H1 (cell line): ENCODE results near the gene RERE. TPM values are rescaled to one million over a fixed set of nuclear protein-coding genes. Genes with fewer than 3 reads are reported as not detected.

Source experiments
- CTCF ChIA-PET: fragments of 300-600 bp; sonication (Branson Sonifier 250); formaldehyde crosslinking; loops from one replicate; lab custom pipeline; 2021; ENCODE audit not compliant: partially characterized antibody; lab: Charles Lee
- POLR2A ChIA-PET: fragments of 300-600 bp; sonication (Branson Sonifier 250); formaldehyde crosslinking; loops from one replicate; lab custom pipeline; 2021; ENCODE audit warnings: inconsistent platforms; ENCODE audit not compliant: partially characterized antibody; lab: Charles Lee
- DNase-seq, 2 experiments: peaks; one replicate each; pipeline versions ENCODE4 v3.0.0 to v3.0.0-alpha.2; 2010 to 2022; ENCODE audit warnings: low spot score in 2 of 2, low read depth in 1 of 2, mixed read lengths in 1 of 2
- FAIRE-seq: peaks from 2 replicates; lab custom pipeline; 2011; peaks lifted over from hg19 to GRCh38; lab: Jason Lieb, UNC
- H2AFZ ChIP-seq: 2 replicates; pipeline ENCODE4 v1.8.1; 2012; ENCODE audit warnings: low read length, inconsistent platforms
- H2AK5ac ChIP-seq: 2 replicates; pipeline ENCODE4 v1.6.1; 2013; ENCODE audit warnings: low read depth, low read length
- H2BK120ac ChIP-seq: replicated peaks from 2 replicates; pipeline ENCODE3; 2013; ENCODE audit warnings: low read depth, low read length, inconsistent platforms
- H2BK12ac ChIP-seq: 2 replicates; pipeline ENCODE4 v1.6.1; 2013; ENCODE audit warnings: low read depth, low read length
- H2BK15ac ChIP-seq: 2 replicates; pipeline ENCODE4 v1.6.1; 2013; ENCODE audit warnings: low read length
- H2BK20ac ChIP-seq: 2 replicates; pipeline ENCODE4 v1.6.1; 2013; ENCODE audit warnings: low read length
- H2BK5ac ChIP-seq: 2 replicates; pipeline ENCODE4 v1.6.1; 2013; ENCODE audit warnings: low read depth, low read length
- H3K14ac ChIP-seq: 2 replicates; pipeline ENCODE4 v1.6.1; 2013; ENCODE audit warnings: inconsistent platforms; ENCODE audit not compliant: insufficient read length
- H3K18ac ChIP-seq: 2 replicates; pipeline ENCODE4 v1.6.1; 2013; ENCODE audit warnings: low read length; ENCODE audit errors: extremely low read depth
- H3K23ac ChIP-seq: 2 replicates; pipeline ENCODE4 v1.6.1; 2013; ENCODE audit warnings: inconsistent platforms; ENCODE audit not compliant: insufficient read length
- H3K23me2 ChIP-seq: 2 replicates; pipeline ENCODE4 v1.6.1; 2013; ENCODE audit warnings: low read depth, low read length
- H3K27ac ChIP-seq: 2 replicates; pipeline ENCODE4 v1.6.1; 2011; ENCODE audit warnings: low read depth, low read length, inconsistent platforms
- H3K27me3 ChIP-seq, 4 experiments: replicated peaks in 1 of 4; 1 replicate in 1 of 4; 2 replicates in 3 of 4; pipeline versions ENCODE4 v1.6.1 to v1.8.1; 2011 to 2013; ENCODE audit warnings: low read length in 3 of 4, mild to moderate bottlenecking in 3 of 4, inconsistent platforms in 2 of 4, mixed read lengths in 2 of 4, moderate library complexity in 1 of 4; ENCODE audit not compliant: control insufficient read depth in 3 of 4, insufficient read depth in 3 of 4; ENCODE audit errors: extremely low read depth in 1 of 4
- H3K36me3 ChIP-seq, 4 experiments: 2 replicates each; pipeline versions ENCODE4 v1.6.1 to v1.8.1; 2011 to 2013; ENCODE audit warnings: mild to moderate bottlenecking in 4 of 4, low read length in 3 of 4, moderate library complexity in 2 of 4, control low read depth in 1 of 4, inconsistent platforms in 1 of 4; ENCODE audit not compliant: insufficient read depth in 4 of 4, control insufficient read depth in 2 of 4
- H3K4ac ChIP-seq: replicated peaks from 2 replicates; pipeline ENCODE3; 2013; ENCODE audit warnings: low read length, low read depth, mixed read lengths, inconsistent platforms; ENCODE audit not compliant: insufficient read length
- H3K4me1 ChIP-seq, 4 experiments: replicated peaks in 1 of 4; 1 replicate in 1 of 4; 2 replicates in 3 of 4; pipeline versions ENCODE4 v1.6.1 to v1.8.1; 2011 to 2013; ENCODE audit warnings: low read length in 3 of 4, inconsistent platforms in 2 of 4, mixed read lengths in 1 of 4; ENCODE audit not compliant: insufficient read depth in 4 of 4, control insufficient read depth in 3 of 4
- H3K4me2 ChIP-seq, 2 experiments: 2 replicates each; pipeline versions ENCODE4 v1.6.1 to v1.8.1; 2011 to 2013; ENCODE audit warnings: low read depth in 2 of 2, low read length in 2 of 2, control low read depth in 1 of 2, inconsistent platforms in 1 of 2, mild to moderate bottlenecking in 1 of 2; ENCODE audit not compliant: insufficient read depth in 1 of 2
- H3K4me3 ChIP-seq, 4 experiments: fragments of 200-600, 300-600 bp in 1 of 4; sonication (generic), shearing (Covaris generic), sonication (Bioruptor Twin) in 1 of 4; 2 replicates each; pipeline versions ENCODE4 v1.5.1 to v1.8.1; 2011 to 2016; ENCODE audit warnings: low read length in 4 of 4, low read depth in 3 of 4, control low read depth in 2 of 4, inconsistent platforms in 2 of 4, mild to moderate bottlenecking in 2 of 4, mixed read lengths in 1 of 4, moderate library complexity in 1 of 4; ENCODE audit not compliant: insufficient read depth in 2 of 4; ENCODE audit errors: extremely low read depth in 1 of 4
- H3K56ac ChIP-seq: replicated peaks from 2 replicates; pipeline ENCODE3; 2013; ENCODE audit warnings: low read depth, mild to moderate bottlenecking, mixed read lengths, low read length, inconsistent platforms; ENCODE audit not compliant: insufficient read length
- H3K79me1 ChIP-seq: 2 replicates; pipeline ENCODE4 v1.6.1; 2013; ENCODE audit warnings: low read depth, low read length, control low read depth
- H3K79me2 ChIP-seq, 2 experiments: 2 replicates each; pipeline versions ENCODE4 v1.6.1 to v1.8.1; 2012 to 2013; ENCODE audit warnings: low read length in 2 of 2, mild to moderate bottlenecking in 2 of 2, inconsistent platforms in 1 of 2; ENCODE audit not compliant: insufficient read depth in 2 of 2, control insufficient read depth in 1 of 2
- H3K9ac ChIP-seq, 4 experiments: replicated peaks in 1 of 4; 1 replicate in 1 of 4; 2 replicates in 3 of 4; pipeline versions ENCODE4 v1.6.1 to v1.8.1; 2011 to 2013; ENCODE audit warnings: low read depth in 3 of 4, low read length in 3 of 4, control low read depth in 2 of 4, mild to moderate bottlenecking in 2 of 4, moderate library complexity in 2 of 4, inconsistent platforms in 1 of 4; ENCODE audit errors: extremely low read depth in 1 of 4
- H3K9me3 ChIP-seq, 2 experiments: 2 replicates each; pipeline versions ENCODE4 v1.6.1 to v1.8.1; 2012 to 2013; ENCODE audit warnings: mild to moderate bottlenecking in 2 of 2, moderate library complexity in 2 of 2, control low read depth in 1 of 2, inconsistent platforms in 1 of 2, low read depth in 1 of 2, low read length in 1 of 2, mixed read lengths in 1 of 2; ENCODE audit not compliant: insufficient read depth in 2 of 2
- H4K20me1 ChIP-seq, 2 experiments: replicated peaks in 1 of 2; 2 replicates each; pipeline versions ENCODE3 to v1.8.1; 2011 to 2013; ENCODE audit warnings: inconsistent platforms in 2 of 2, low read length in 2 of 2, mild to moderate bottlenecking in 1 of 2; ENCODE audit not compliant: insufficient read depth in 2 of 2, control insufficient read depth in 1 of 2
- H4K5ac ChIP-seq: 2 replicates; pipeline ENCODE4 v1.6.1; 2013; ENCODE audit warnings: low read length, low read depth, mixed read lengths, inconsistent platforms; ENCODE audit not compliant: insufficient read length
- H4K8ac ChIP-seq: 2 replicates; pipeline ENCODE4 v1.8.0; 2013; ENCODE audit warnings: mild to moderate bottlenecking, moderate library complexity, low read length, inconsistent platforms; ENCODE audit not compliant: insufficient read depth; ENCODE audit errors: extremely low read depth
- H4K91ac ChIP-seq: replicated peaks from 2 replicates; pipeline ENCODE3; 2013; ENCODE audit warnings: low read length, mixed read lengths, inconsistent platforms; ENCODE audit not compliant: insufficient read length
- BCL11A ChIP-seq, 2 experiments: IDR thresholded peaks; one replicate each; pipeline ENCODE4 v1.6.1; 2011; ENCODE audit warnings: low read depth in 2 of 2, low read length in 2 of 2, mild to moderate bottlenecking in 2 of 2
- CEBPB ChIP-seq: IDR thresholded peaks from 2 replicates; pipeline ENCODE4 v1.6.1; 2012; ENCODE audit warnings: low read depth, low read length
- CTBP2 ChIP-seq: IDR thresholded peaks from 2 replicates; pipeline ENCODE4 v1.7.0; 2011; ENCODE audit warnings: borderline replicate concordance, mild to moderate bottlenecking, moderate library complexity, mixed read lengths, low read length; ENCODE audit not compliant: insufficient read depth, insufficient read length
- NRF1 ChIP-seq: IDR thresholded peaks from 2 replicates; pipeline ENCODE4 v1.6.1; 2011; ENCODE audit warnings: mild to moderate bottlenecking, low read depth, low read length, improper control_type of control experiment
- POLR2AphosphoS5 ChIP-seq: IDR thresholded peaks from 2 replicates; pipeline ENCODE4 v1.6.1; 2011; ENCODE audit warnings: low read depth, low read length
- SIN3A ChIP-seq, 2 experiments: IDR thresholded peaks in 1 of 2; conservative IDR thresholded peaks in 1 of 2; 2 replicates each; pipeline ENCODE4 v1.6.1; 2011 to 2012; ENCODE audit warnings: low read length in 2 of 2, improper control_type of control experiment in 1 of 2, low read depth in 1 of 2, mild to moderate bottlenecking in 1 of 2
- TEAD4 ChIP-seq: IDR thresholded peaks from 2 replicates; pipeline ENCODE4 v1.6.1; 2012; ENCODE audit warnings: low read depth, low read length, inconsistent platforms, mixed read lengths
- YY1 ChIP-seq: IDR thresholded peaks from 2 replicates; pipeline ENCODE4 v1.6.1; 2011; ENCODE audit warnings: low read depth, mild to moderate bottlenecking, low read length
- WGBS, 2 experiments: shearing (Covaris generic) in 1 of 2; methylation state at CpG; one replicate each; pipeline versions ENCODE4 v1.1.6 to v1.1.7; 2013 to 2015; ENCODE audit warnings: low lambda C conversion rate in 2 of 2, mixed read lengths in 2 of 2, inconsistent platforms in 1 of 2, low coverage in 1 of 2, missing lambda C conversion rate in 1 of 2; ENCODE audit not compliant: insufficient replicate concordance in 2 of 2, insufficient coverage in 1 of 2, insufficient read length in 1 of 2; ENCODE audit errors: extremely low coverage in 1 of 2, missing lambda C conversion rate in 1 of 2; 5-methylcytosine and 5-hydroxymethylcytosine counted together
- polyA plus RNA-seq, 7 experiments: library from polyadenylated mRNA; depleted of rRNA in 3 of 7; stranded (reverse) in 5 of 7; unstranded in 2 of 7; fragments of >200 nt in 5 of 7; fragments of 200-250 nt in 2 of 7; gene quantifications; 1 replicate in 5 of 7; 2 replicates in 1 of 7; 4 replicates in 1 of 7; pipeline versions ENCODE4 v1.2.1 to v1.2.3, GENCODE V29; 2011 to 2013; ENCODE audit warnings: missing spikeins in 2 of 7, mixed read lengths in 2 of 7
- total RNA-seq: library from RNA; stranded (reverse); fragmentation: NEBNext Ultra II Directional; extraction: Animal tissue kit (Norgen Biotek cat#: 25700); gene quantifications from 2 replicates; pipeline ENCODE4 v1.2.1, GENCODE V29; 2021
- TF ChIP-seq, protein P1 (sequence below), 3 experiments: IDR thresholded peaks; 1 replicate in 2 of 3; 2 replicates in 1 of 3; pipeline versions ENCODE4 v1.5.1 to v1.6.1; 2011; ENCODE audit warnings: low read length in 3 of 3, mild to moderate bottlenecking in 3 of 3, inconsistent platforms in 2 of 3, low read depth in 1 of 3, moderate library complexity in 1 of 3; ENCODE audit not compliant: insufficient read depth in 1 of 3; ENCODE audit errors: control extremely low read depth in 1 of 3
- TF ChIP-seq, protein P2 (sequence below): IDR thresholded peaks from 2 replicates; pipeline ENCODE4 v1.6.1; 2012; ENCODE audit warnings: inconsistent platforms

The RERE gene
- total and polyA plus RNA-seq, 2 of the 8 experiments (the other 6 are each of a cell fraction or from before 2014, with no cell fraction given): 15.3 to 142 TPM

DNA sequence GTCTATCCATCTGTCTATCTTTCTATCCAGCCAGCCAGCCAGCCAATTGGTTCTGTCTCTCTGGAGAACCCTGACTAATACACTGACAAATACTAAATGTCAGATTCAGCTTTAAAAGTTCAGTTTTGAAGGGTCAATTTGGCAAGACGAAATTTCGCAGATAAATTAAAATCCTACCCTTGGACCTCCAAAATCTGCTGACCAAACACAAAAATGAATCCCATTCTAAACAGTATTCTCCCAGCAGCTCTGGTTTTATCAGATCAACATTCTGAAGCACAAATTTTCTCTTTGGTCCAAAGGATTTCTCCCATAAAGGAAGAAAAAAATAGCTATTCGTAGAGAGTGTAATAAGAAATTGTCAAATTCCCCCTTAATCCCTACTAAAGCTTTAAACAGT, 248.6 kb downstream of the RERE start:
- peaks cover 0 to 6% (median 2%) of the 10 kb centered on the region in 4 experiments; a peak in 2 of 7 replicates for H3K4me1 ChIP-seq
- no peak overlapping the region for H2AK5ac ChIP-seq
- no peak overlapping the region for H3K4me3 ChIP-seq
- H3K56ac ChIP-seq: no peak overlapping the region
- no peak overlapping the region for H2BK12ac ChIP-seq
- peaks cover 2 to 82% of the 10 kb centered on the region in 2 experiments; a peak in 3 of 4 replicates for H3K79me2 ChIP-seq
- ChIA-PET POLR2A (interaction anchor here (1.3 kb wide), 1 partner anchor 83 kb away, joined by 3 read pairs; no protein-coding TSS in a partner anchor), CTCF (interaction anchor here (0.9 to 3.3 kb wide), 6 partner anchors 8 to 284 kb away, joined by 3 to 34 read pairs (median 6); no protein-coding TSS in a partner anchor)
- FAIRE-seq: no peak
- no peaks in the 10 kb centered on the region for H3K9me3 ChIP-seq
- H2BK15ac ChIP-seq: no peak overlapping the region
- H2AFZ ChIP-seq: no peak overlapping the region
- H3K23ac ChIP-seq: no peak overlapping the region
- no peak overlapping the region for H3K18ac ChIP-seq
- H2BK5ac ChIP-seq: no peak overlapping the region
- no peak for DNase-seq
- no peaks in the 10 kb centered on the region for H3K36me3 ChIP-seq
- no peak overlapping the region for H3K27ac ChIP-seq
- 83% methylated on average over 3 of the region's 3 CpGs; no CpG with 5 or more reads in 1 of the 2 experiments for WGBS, 2 experiments
- H3K4ac ChIP-seq: no peak overlapping the region
- H3K4me2 ChIP-seq: no peak overlapping the region
- no peak overlapping the region for H2BK120ac ChIP-seq
- no peaks in the 10 kb centered on the region for H3K27me3 ChIP-seq
- no peak overlapping the region for H3K14ac ChIP-seq
- H3K79me1 ChIP-seq: peaks cover 2% of the 10 kb centered on the region; the same call in 1 of the 2 replicates
- H3K9ac ChIP-seq: no peak overlapping the region
- peaks cover 2 to 6% of the 10 kb centered on the region in 2 experiments for H4K20me1 ChIP-seq
- H3K23me2 ChIP-seq: no peaks in the 10 kb centered on the region; the same call in 1 of the 2 replicates
- TF ChIP-seq, protein P1, sequence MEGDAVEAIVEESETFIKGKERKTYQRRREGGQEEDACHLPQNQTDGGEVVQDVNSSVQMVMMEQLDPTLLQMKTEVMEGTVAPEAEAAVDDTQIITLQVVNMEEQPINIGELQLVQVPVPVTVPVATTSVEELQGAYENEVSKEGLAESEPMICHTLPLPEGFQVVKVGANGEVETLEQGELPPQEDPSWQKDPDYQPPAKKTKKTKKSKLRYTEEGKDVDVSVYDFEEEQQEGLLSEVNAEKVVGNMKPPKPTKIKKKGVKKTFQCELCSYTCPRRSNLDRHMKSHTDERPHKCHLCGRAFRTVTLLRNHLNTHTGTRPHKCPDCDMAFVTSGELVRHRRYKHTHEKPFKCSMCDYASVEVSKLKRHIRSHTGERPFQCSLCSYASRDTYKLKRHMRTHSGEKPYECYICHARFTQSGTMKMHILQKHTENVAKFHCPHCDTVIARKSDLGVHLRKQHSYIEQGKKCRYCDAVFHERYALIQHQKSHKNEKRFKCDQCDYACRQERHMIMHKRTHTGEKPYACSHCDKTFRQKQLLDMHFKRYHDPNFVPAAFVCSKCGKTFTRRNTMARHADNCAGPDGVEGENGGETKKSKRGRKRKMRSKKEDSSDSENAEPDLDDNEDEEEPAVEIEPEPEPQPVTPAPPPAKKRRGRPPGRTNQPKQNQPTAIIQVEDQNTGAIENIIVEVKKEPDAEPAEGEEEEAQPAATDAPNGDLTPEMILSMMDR (IDR thresholded peaks at IDR 0.05; ENCODE audit: control extremely low read depth in 1 of 3, insufficient read depth in 1 of 3, low read depth in 1 of 3, low read length in 3 of 3): no peak
- TF ChIP-seq YY1: no peak
- no peak for TF ChIP-seq NRF1
- TF ChIP-seq POLR2AphosphoS5: no peak
- no peak for TF ChIP-seq BCL11A (IDR thresholded peaks at IDR 0.05; ENCODE audit: low read depth in 2 of 2, low read length in 2 of 2)
- no peak for TF ChIP-seq SIN3A (conservative IDR thresholded peaks at IDR 0.05 in 1 of 2, IDR thresholded peaks at IDR 0.05 in 1 of 2; ENCODE audit: low read depth in 1 of 2, low read length in 2 of 2)
- no peak for TF ChIP-seq TEAD4
- TF ChIP-seq CTBP2: no peak
- no peak for TF ChIP-seq CEBPB
- TF ChIP-seq, protein P2, sequence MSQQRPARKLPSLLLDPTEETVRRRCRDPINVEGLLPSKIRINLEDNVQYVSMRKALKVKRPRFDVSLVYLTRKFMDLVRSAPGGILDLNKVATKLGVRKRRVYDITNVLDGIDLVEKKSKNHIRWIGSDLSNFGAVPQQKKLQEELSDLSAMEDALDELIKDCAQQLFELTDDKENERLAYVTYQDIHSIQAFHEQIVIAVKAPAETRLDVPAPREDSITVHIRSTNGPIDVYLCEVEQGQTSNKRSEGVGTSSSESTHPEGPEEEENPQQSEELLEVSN: no peak
- no peak overlapping the region for H4K91ac ChIP-seq
- no peak overlapping the region for H2BK20ac ChIP-seq
- H4K5ac ChIP-seq: no peak overlapping the region
- H4K8ac ChIP-seq: no peak overlapping the region
